CD14-positive monocyte (primary cell): ENCODE data around the gene SCARB2. TPM values are rescaled to one million over a fixed set of nuclear protein-coding genes. Genes with fewer than 3 reads are reported as not detected.

Experiments
- DNase-seq, 3 donors: peaks; one replicate each; pipeline ENCODE4 v3.0.0-alpha.2; 2011 to 2022
- H2AFZ ChIP-seq: 2 replicates; pipeline ENCODE4 v1.6.0; 2012; ENCODE audit warnings: mild to moderate bottlenecking, low read depth, low read length, inconsistent platforms; ENCODE audit not compliant: insufficient read depth, poor library complexity, severe bottlenecking
- H3K27ac ChIP-seq, 2 donors: 1 replicate in 1 of 2; 2 replicates in 1 of 2; pipeline ENCODE4 v1.5.1; 2012 to 2013; ENCODE audit warnings: low read length in 2 of 2, control low read depth in 1 of 2, inconsistent platforms in 1 of 2, low read depth in 1 of 2, mild to moderate bottlenecking in 1 of 2
- H3K27me3 ChIP-seq, 2 donors: one replicate each; pipeline versions ENCODE4 v1.6.0 to v1.6.1; 2011 to 2013; ENCODE audit warnings: low read length in 2 of 2; ENCODE audit not compliant: control insufficient read depth in 2 of 2, insufficient read depth in 2 of 2
- H3K36me3 ChIP-seq, 2 donors: replicated peaks in 1 of 2; 1 replicate in 1 of 2; 2 replicates in 1 of 2; pipeline versions ENCODE4 v1.5.1 to v1.6.1; 2012 to 2013; ENCODE audit warnings: low read length in 2 of 2, control low read depth in 1 of 2, inconsistent platforms in 1 of 2, mild to moderate bottlenecking in 1 of 2; ENCODE audit not compliant: insufficient read depth in 2 of 2, control insufficient read depth in 1 of 2
- H3K4me1 ChIP-seq, 2 donors: 1 replicate in 1 of 2; 2 replicates in 1 of 2; pipeline versions ENCODE4 v1.5.1 to v1.6.1; 2012 to 2013; ENCODE audit warnings: low read length in 2 of 2, control low read depth in 1 of 2, inconsistent platforms in 1 of 2, mild to moderate bottlenecking in 1 of 2, moderate library complexity in 1 of 2; ENCODE audit not compliant: insufficient read depth in 2 of 2, control insufficient read depth in 1 of 2
- H3K4me2 ChIP-seq: replicated peaks from 2 replicates; pipeline ENCODE3; 2012; ENCODE audit warnings: low read length, moderate library complexity, mild to moderate bottlenecking; ENCODE audit not compliant: poor library complexity, severe bottlenecking; ENCODE audit errors: extremely low read depth
- H3K4me3 ChIP-seq, 3 experiments: fragments of 200-600 bp in 1 of 3; sonication (generic) in 1 of 3; replicated peaks in 1 of 3; 1 replicate in 2 of 3; 2 replicates in 1 of 3; pipeline ENCODE4 v1.5.1; 2011 to 2013; ENCODE audit warnings: low read length in 3 of 3, mild to moderate bottlenecking in 3 of 3, control low read depth in 2 of 3, low read depth in 2 of 3, inconsistent platforms in 1 of 3, moderate library complexity in 1 of 3
- H3K79me2 ChIP-seq: 2 replicates; pipeline ENCODE4 v1.6.0; 2012; ENCODE audit warnings: mild to moderate bottlenecking, control low read depth, inconsistent platforms, low read length, moderate library complexity; ENCODE audit not compliant: insufficient read depth
- H3K9ac ChIP-seq: 2 replicates; pipeline ENCODE4 v1.6.0; 2017; ENCODE audit warnings: low read length, mild to moderate bottlenecking; ENCODE audit not compliant: insufficient read depth, poor library complexity, severe bottlenecking
- H3K9me3 ChIP-seq, 2 donors: replicated peaks in 1 of 2; 1 replicate in 1 of 2; 2 replicates in 1 of 2; pipeline versions ENCODE4 v1.5.1 to v1.6.1; 2012 to 2013; ENCODE audit warnings: low read length in 2 of 2, control low read depth in 1 of 2; ENCODE audit not compliant: control insufficient read depth in 1 of 2, insufficient read depth in 1 of 2
- H4K20me1 ChIP-seq: 2 replicates; pipeline ENCODE4 v1.6.0; 2012; ENCODE audit warnings: mild to moderate bottlenecking, low read length, control low read depth, moderate library complexity; ENCODE audit not compliant: insufficient read depth
- H3K27ac Mint-ChIP-seq, 7 donors: one replicate each; pipeline ENCODE4 v1.8.0; 2020; ENCODE audit warnings: mild to moderate bottlenecking in 7 of 7, mixed read lengths in 7 of 7, moderate library complexity in 6 of 7, inconsistent platforms in 2 of 7
- H3K27me3 Mint-ChIP-seq, 3 donors: one replicate each; pipeline ENCODE4 v1.8.0; 2021 to 2022; ENCODE audit warnings: low read depth in 3 of 3, mild to moderate bottlenecking in 3 of 3, mixed read lengths in 3 of 3, moderate library complexity in 3 of 3, inconsistent platforms in 1 of 3
- H3K36me3 Mint-ChIP-seq, 2 donors: one replicate each; pipeline ENCODE4 v1.8.0; 2020; ENCODE audit warnings: mixed read lengths in 2 of 2, inconsistent platforms in 1 of 2, mild to moderate bottlenecking in 1 of 2
- H3K4me1 Mint-ChIP-seq: one replicate; pipeline ENCODE4 v1.8.0; 2020; ENCODE audit warnings: mild to moderate bottlenecking, mixed read lengths
- H3K4me3 Mint-ChIP-seq, 2 donors: one replicate each; pipeline ENCODE4 v1.8.0; 2020; ENCODE audit warnings: mild to moderate bottlenecking in 2 of 2, mixed read lengths in 2 of 2, moderate library complexity in 1 of 2
- H3K9me3 Mint-ChIP-seq, 7 donors: one replicate each; pipeline ENCODE4 v1.8.0; 2020 to 2022; ENCODE audit warnings: mixed read lengths in 7 of 7, mild to moderate bottlenecking in 6 of 7, moderate library complexity in 6 of 7, inconsistent platforms in 2 of 7
- WGBS: methylation state at CpG from one replicate; pipeline ENCODE4 v1.1.5; 2013; ENCODE audit warnings: missing lambda C conversion rate; ENCODE audit not compliant: insufficient coverage; 5-methylcytosine and 5-hydroxymethylcytosine counted together
- intact Hi-C, 2 donors: fragments of 100-400 bp; cut with micrococcal nuclease; formaldehyde crosslinking; loops; one replicate each; pipeline versions ENCODE4 v1.15.0 to v1.15.1; 2023
- polyA plus RNA-seq, 3 donors: library from polyadenylated mRNA; depleted of rRNA in 1 of 3; unstranded in 2 of 3; stranded (reverse) in 1 of 3; fragments of 300-500 nt in 2 of 3; fragments of >200 nt in 1 of 3; fragmentation: Illumina TruSeq in 2 of 3; gene quantifications; 1 replicate in 2 of 3; 2 replicates in 1 of 3; pipeline ENCODE4 v1.2.3, GENCODE V29; 2012 to 2021
- TF ChIP-seq, protein P1 (sequence below): fragments of 200-600 bp; IDR thresholded peaks from one replicate; pipeline ENCODE4 v1.8.0; 2022; ENCODE audit warnings: antibody characterized with exemption, mild to moderate bottlenecking

Gene SCARB2
- polyA plus RNA-seq, 3 donors: 36.8 to 73.0 (median 53.5) TPM

DNA sequence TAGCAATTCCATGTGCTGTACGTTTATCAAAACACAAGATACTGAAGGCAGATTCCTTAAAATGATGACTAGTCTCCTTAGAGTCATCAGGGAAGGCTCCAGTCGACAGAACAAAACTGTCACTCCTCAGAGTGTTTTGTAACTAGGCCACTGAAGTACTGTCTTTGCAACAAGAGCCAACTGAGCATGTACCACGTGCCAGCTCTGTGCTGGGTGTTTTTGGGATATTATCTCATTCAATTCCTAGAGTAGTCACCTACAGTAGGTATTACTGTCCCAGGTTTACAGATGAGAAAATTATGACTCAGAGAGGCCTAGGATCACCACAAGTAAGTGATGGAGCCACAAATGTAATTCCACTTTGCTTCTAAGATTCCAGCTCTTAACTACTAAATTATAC, 47.1 kb downstream of the SCARB2 start:
- Mint-ChIP-seq H3K4me3 (no peak overlapping the region), H3K9me3 (no peaks in the 10 kb centered on the region), H3K4me1 (no peaks in the 10 kb centered on the region), H3K27ac (no peak overlapping the region), H3K36me3 (peaks cover 77 to 84% of the 10 kb centered on the region in 2 donors), H3K27me3 (no peaks in the 10 kb centered on the region)
- TF ChIP-seq, protein P1, sequence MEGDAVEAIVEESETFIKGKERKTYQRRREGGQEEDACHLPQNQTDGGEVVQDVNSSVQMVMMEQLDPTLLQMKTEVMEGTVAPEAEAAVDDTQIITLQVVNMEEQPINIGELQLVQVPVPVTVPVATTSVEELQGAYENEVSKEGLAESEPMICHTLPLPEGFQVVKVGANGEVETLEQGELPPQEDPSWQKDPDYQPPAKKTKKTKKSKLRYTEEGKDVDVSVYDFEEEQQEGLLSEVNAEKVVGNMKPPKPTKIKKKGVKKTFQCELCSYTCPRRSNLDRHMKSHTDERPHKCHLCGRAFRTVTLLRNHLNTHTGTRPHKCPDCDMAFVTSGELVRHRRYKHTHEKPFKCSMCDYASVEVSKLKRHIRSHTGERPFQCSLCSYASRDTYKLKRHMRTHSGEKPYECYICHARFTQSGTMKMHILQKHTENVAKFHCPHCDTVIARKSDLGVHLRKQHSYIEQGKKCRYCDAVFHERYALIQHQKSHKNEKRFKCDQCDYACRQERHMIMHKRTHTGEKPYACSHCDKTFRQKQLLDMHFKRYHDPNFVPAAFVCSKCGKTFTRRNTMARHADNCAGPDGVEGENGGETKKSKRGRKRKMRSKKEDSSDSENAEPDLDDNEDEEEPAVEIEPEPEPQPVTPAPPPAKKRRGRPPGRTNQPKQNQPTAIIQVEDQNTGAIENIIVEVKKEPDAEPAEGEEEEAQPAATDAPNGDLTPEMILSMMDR: no peak
- 100% methylated on average over 1 of the region's 3 CpGs for WGBS
- Histone ChIP-seq H3K9me3 (no peaks in the 10 kb centered on the region), H3K27ac (no peak overlapping the region), H3K36me3 (peaks cover 79 to 94% of the 10 kb centered on the region in 2 donors), H4K20me1 (no peaks in the 10 kb centered on the region), H3K27me3 (no peaks in the 10 kb centered on the region), H3K4me1 (no peaks in the 10 kb centered on the region), H3K4me3 (no peak overlapping the region), H3K79me2 (no peaks in the 10 kb centered on the region), H3K9ac (no peak overlapping the region), H2AFZ (no peak overlapping the region), H3K4me2 (no peak overlapping the region)
- intact Hi-C loops: no loop called here
- DNase-seq: no peak

DNA sequence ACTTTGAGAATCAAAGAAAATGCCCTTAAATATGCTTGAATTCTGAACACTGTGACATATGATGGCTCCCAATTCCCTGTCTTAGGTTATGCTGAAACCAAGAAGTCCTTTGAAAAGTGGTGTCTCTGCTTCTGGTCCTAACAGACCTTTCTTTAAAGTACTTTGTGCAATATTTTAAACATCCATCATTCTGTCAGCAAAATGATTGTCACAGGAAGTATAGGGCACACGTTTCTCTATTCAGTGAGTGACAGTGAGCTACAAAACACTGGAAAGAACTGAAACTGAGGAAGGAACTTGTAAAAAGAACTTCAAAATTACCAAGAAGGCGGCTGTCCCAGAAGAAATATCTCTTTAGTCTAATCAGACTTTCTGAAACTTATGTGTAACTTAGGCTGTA, 53.3 kb downstream of the SCARB2 start:
- Mint-ChIP-seq H3K9me3 (peaks cover 0 to 3% (median 0%) of the 10 kb centered on the region in 7 donors), H3K4me3 (no peak overlapping the region), H3K27ac (no peak overlapping the region), H3K4me1 (no peaks in the 10 kb centered on the region), H3K27me3 (no peaks in the 10 kb centered on the region), H3K36me3 (peaks cover 55 to 67% of the 10 kb centered on the region in 2 donors)
- TF ChIP-seq, protein P1: no peak
- Histone ChIP-seq H3K9me3 (no peaks in the 10 kb centered on the region), H2AFZ (no peak overlapping the region), H4K20me1 (no peaks in the 10 kb centered on the region), H3K4me3 (no peak overlapping the region), H3K4me2 (no peak overlapping the region), H3K4me1 (no peaks in the 10 kb centered on the region), H3K27ac (peak overlapping the region in 1 of 2 donors; percentile 47), H3K9ac (no peak overlapping the region), H3K27me3 (no peaks in the 10 kb centered on the region), H3K79me2 (no peaks in the 10 kb centered on the region), H3K36me3 (peaks cover 41 to 71% of the 10 kb centered on the region in 2 donors)
- intact Hi-C loops: no loop called here
- DNase-seq: no peak
- no CpG with 5 or more reads among the region's 2 CpGs for WGBS
